Lower lobe of right lung (tissue), 2 donors: Measurements from ENCODE around the gene COL9A3. TPM values are rescaled to one million over a fixed set of nuclear protein-coding genes. Genes with fewer than 3 reads are reported as not detected.

Experiments
- ATAC-seq, 2 donors: fragments of 200-7000 bp; cut with Tn5 transposase; one replicate each; pipeline ENCODE4 v1.9.1; 2020 to 2022; ENCODE audit warnings: mild to moderate bottlenecking in 2 of 2, moderate library complexity in 2 of 2
- DNase-seq: peaks from one replicate; pipeline ENCODE4 v3.0.0-alpha.2; 2020
- H3K27ac ChIP-seq: fragments of 200-600 bp; one replicate; pipeline ENCODE4 v1.8.0; 2022
- H3K27me3 ChIP-seq: fragments of 200-600 bp; one replicate; pipeline ENCODE4 v1.8.0; 2022; ENCODE audit warnings: low read depth
- H3K36me3 ChIP-seq: fragments of 200-600 bp; one replicate; pipeline ENCODE4 v1.8.0; 2022; ENCODE audit warnings: mild to moderate bottlenecking
- H3K4me1 ChIP-seq: fragments of 200-600 bp; one replicate; pipeline ENCODE4 v1.8.0; 2022
- H3K4me3 ChIP-seq: fragments of 200-600 bp; one replicate; pipeline ENCODE4 v1.8.0; 2022; ENCODE audit warnings: mild to moderate bottlenecking
- H3K9me3 ChIP-seq: fragments of 200-600 bp; one replicate; pipeline ENCODE4 v1.8.0; 2022
- intact Hi-C: fragments of 100-400 bp; cut with DNase I; formaldehyde crosslinking; loops from one replicate; pipeline ENCODE4 v1.11.0; 2022
- total RNA-seq: library from RNA; stranded (reverse); fragmentation: NEBNext Ultra II Directional; extraction: Animal tissue kit (Norgen Biotek cat#: 25700); gene quantifications from one replicate; pipeline ENCODE4 v1.2.1, GENCODE V29; 2021
- TF ChIP-seq, protein P1 (sequence below): fragments of 200-600 bp; IDR thresholded peaks from one replicate; pipeline ENCODE4 v1.8.0; 2022; ENCODE audit warnings: antibody characterized with exemption, mild to moderate bottlenecking
- donor health status: DM: no; HTN: yes; CAD: no; lungs with severe emphysema.

Gene COL9A3
- total RNA-seq, 1 donor from 2014 or later, result 0.89 TPM

DNA sequence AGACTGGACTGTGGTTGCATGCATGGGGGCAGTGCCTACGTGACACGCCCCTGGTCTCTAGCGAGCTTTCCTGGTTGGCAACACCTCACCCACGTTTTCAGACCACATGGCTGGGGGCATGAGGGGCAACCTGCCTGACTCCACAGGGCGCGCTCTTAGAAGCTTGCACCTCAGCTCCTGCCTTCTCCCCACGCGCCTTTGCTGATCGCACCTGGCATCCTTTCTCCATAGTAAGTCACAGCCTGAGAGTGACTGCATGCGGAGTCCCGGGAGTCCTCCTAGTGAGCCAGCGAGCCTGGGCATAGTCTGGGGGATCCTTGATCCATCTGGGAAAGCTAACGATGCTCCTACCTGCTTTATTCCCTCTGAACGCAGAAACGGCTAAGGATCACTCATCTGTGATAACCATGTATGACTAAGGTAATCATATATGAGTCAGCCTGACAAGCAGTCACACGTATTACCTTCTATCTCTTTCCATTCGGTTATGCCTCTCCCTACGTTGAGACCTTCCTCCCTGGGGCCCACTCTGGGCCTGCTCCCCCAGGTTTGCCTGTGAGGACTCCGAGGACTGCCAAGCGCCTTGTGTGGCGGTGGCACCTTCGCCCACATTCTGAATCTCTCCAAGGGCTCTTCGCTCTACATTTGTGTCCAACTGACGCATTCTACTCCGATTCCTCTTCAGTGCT lies 40.2 kb downstream of the COL9A3 start:
- Histone ChIP-seq H3K27ac (no peak overlapping the region), H3K4me1 (peaks cover 11% of the 10 kb centered on the region), H3K9me3 (no peaks in the 10 kb centered on the region), H3K4me3 (no peak overlapping the region), H3K36me3 (peaks cover 28% of the 10 kb centered on the region), H3K27me3 (no peaks in the 10 kb centered on the region)
- intact Hi-C loops, result no loop called here
- TF ChIP-seq, protein P1, sequence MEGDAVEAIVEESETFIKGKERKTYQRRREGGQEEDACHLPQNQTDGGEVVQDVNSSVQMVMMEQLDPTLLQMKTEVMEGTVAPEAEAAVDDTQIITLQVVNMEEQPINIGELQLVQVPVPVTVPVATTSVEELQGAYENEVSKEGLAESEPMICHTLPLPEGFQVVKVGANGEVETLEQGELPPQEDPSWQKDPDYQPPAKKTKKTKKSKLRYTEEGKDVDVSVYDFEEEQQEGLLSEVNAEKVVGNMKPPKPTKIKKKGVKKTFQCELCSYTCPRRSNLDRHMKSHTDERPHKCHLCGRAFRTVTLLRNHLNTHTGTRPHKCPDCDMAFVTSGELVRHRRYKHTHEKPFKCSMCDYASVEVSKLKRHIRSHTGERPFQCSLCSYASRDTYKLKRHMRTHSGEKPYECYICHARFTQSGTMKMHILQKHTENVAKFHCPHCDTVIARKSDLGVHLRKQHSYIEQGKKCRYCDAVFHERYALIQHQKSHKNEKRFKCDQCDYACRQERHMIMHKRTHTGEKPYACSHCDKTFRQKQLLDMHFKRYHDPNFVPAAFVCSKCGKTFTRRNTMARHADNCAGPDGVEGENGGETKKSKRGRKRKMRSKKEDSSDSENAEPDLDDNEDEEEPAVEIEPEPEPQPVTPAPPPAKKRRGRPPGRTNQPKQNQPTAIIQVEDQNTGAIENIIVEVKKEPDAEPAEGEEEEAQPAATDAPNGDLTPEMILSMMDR, result no peak
- ATAC-seq (no peak), DNase-seq (no peak)

DNA sequence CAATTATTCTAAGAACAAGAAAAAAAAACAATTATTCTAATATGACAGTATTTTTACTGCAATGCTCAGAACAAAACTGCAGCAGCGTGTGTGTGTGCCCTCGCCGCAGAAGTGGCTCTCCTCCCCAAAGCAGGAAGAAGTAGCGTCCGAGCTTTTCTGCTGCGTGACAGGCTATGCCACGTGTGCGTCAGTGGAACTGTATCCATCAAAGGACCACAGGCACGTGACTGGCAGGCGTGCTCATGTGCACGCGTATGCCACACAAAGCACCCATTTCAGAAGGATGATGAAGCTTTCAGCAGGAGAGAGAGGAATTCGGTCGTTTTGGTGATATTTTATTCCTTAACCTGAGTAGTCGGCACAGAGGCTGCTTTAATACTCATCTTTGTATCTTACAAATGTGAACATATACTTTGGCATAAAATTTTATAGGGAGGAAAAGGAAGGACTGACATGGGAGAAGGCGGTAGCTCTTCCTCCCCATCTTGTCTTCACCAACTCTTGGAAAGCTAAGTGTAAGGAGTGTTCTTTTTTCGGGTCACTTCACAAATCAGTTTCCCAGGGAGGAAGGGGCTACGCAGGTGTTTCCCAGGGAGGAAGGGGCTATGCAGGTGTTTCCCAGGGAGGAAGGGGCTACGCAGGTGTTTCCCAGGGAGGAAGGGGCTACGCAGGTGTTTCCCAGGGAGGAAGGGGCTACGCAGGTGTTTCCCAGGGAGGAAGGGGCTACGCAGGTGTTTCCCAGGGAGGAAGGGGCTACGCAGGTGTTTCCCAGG lies 41.4 kb downstream of the COL9A3 start:
- no peaks in the 10 kb centered on the region for H3K9me3 ChIP-seq
- TF ChIP-seq, protein P1, result no peak
- no peaks in the 10 kb centered on the region for H3K27me3 ChIP-seq
- H3K4me1 ChIP-seq, result peaks cover 14% of the 10 kb centered on the region
- H3K36me3 ChIP-seq, result peaks cover 19% of the 10 kb centered on the region
- intact Hi-C loops, result no loop called here
- no peak overlapping the region for H3K4me3 ChIP-seq
- ATAC-seq, result no peak
- no peak overlapping the region for H3K27ac ChIP-seq
- DNase-seq, result no peak

DNA sequence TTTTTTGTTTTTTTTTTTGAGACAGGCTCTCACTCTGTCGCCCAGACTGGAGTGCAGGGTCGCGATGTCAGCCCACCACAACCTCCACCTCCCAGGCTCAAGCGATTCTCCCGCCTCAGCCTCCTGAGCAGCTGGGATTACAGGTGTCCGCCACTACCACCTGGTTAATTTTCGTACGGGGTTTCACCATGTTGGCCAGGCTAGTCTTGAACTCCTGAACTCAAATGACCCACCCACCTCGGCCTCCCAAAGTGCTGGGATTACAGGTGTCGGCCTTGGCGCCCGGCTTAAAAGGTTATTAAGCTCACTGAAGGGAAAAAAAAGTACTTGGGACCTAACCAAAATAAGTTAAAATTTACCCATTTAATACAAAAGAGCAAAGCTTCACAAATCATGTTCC lies 42.9 kb downstream of the COL9A3 start:
- TF ChIP-seq, protein P1, result no peak
- no peak for DNase-seq
- H3K36me3 ChIP-seq, result peaks cover 5% of the 10 kb centered on the region
- no peaks in the 10 kb centered on the region for H3K9me3 ChIP-seq
- intact Hi-C loops, result no loop called here
- H3K27ac ChIP-seq, result no peak overlapping the region
- no peak overlapping the region for H3K4me3 ChIP-seq
- no peak for ATAC-seq
- H3K27me3 ChIP-seq, result no peaks in the 10 kb centered on the region
- peaks cover 14% of the 10 kb centered on the region for H3K4me1 ChIP-seq

DNA sequence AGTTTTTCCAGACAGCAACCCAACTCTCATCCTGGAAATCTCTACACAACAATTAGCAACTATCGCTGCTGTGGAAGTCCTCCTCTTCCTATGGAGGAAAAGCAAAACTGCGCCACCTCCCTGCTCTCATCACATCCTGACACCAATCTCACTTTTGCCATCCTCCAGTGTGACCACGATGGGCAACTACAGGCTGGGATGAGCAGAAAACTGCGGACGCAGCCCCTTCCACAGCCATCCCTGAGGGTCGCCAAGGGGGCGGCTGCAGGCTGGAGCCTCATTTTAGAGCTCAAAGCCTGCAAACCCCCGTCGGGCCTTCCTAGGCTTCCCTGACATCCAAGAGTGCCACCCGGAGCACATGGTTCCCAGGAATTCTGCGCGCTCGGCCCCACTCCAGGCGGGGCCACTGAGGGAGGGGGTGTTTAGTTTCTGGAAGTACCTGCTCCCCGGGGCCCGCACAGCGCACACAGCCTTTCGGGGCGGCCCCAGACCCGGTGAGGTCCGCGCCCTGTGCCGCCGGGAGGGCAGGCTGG lies 43.6 kb downstream of the COL9A3 start:
- no peak for ATAC-seq
- Histone ChIP-seq H3K4me1 (peaks cover 14% of the 10 kb centered on the region), H3K9me3 (no peaks in the 10 kb centered on the region), H3K4me3 (peak overlapping the region; percentile 41), H3K36me3 (peaks cover 4% of the 10 kb centered on the region), H3K27ac (no peak overlapping the region), H3K27me3 (no peaks in the 10 kb centered on the region)
- no peak for DNase-seq
- intact Hi-C loops, result no loop called here
- TF ChIP-seq, protein P1, result no peak

DNA sequence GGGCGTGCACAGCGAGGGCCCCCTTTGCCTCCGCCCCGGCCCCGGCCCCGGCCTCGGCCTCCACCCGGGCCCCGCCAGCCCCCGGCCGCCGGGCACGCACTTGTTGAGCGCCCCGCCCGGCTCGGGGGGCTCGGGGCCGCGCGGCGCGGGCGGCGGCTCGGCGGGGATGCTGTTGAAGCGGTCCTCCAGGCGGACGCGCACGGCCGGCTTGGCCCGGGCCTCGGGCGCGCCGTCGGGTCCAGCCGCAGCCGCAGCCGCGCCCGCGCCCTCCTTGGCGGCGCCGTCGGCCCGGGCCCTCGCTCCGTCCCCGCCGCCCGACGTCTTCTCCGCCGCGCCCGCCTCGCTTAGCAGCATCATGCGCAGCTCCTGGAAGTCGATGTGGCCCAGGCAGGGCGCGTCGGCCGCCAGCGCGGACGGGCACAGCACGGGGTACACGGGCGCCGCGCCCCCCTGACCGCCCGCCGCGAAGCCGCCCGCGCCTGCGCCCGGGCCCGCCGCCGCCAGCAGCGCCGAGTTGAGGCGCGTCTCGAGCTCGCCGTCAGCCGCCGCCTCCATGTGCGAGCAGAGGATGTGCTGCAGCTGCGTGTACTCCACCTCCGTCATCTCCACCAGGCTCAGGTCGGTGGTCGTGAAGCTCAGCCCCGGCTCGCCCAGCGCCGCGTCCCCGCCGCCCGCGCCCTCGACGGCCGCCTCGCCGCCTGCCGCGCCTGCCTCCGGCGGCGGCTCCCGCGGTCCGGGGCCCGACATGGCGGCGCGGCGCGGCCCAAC lies 44.3 kb downstream of the COL9A3 start:
- no peaks in the 10 kb centered on the region for H3K9me3 ChIP-seq
- no peaks in the 10 kb centered on the region for H3K27me3 ChIP-seq
- TF ChIP-seq, protein P1, result no peak
- H3K4me3 ChIP-seq, result peak overlapping the region; percentile 51
- peaks cover 14% of the 10 kb centered on the region for H3K4me1 ChIP-seq
- H3K27ac ChIP-seq, result no peak overlapping the region
- intact Hi-C loops, result no loop called here
- DNase-seq (no peak), ATAC-seq (no peak)
- peaks cover 4% of the 10 kb centered on the region for H3K36me3 ChIP-seq
